NCI-H524 (cell line): ENCODE data around the gene KAZN.

Experiments
- DNase-seq, 2 experiments: peaks; one replicate each; lab custom pipeline; 2025; lab: John Stamatoyannopoulos, UW

KAZN gene

GRCh38 chr1:14713077-14713476 is 114.6 kb downstream of the KAZN start:
- DNase-seq = no peak

DNA sequence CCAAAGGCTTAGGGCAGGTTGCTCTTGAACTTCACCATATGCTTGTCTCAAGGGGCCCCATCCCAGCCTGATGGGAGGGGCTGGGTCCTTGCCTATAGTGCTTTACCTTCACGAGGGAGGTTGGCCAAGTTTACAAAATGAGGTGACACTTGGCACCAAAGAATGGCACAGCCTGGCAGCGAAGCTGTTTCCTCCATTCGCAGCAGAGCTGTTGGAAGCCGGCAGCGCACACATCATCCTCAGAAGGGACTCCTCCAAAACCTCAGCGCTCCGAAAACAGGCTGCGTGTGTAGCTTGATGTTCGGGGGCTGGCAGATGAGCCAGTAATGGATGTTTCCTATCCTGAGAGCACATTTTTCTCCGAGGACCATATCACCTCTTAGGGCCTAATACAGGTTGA is 116.8 kb downstream of the KAZN start:
- DNase-seq = no peak

DNA sequence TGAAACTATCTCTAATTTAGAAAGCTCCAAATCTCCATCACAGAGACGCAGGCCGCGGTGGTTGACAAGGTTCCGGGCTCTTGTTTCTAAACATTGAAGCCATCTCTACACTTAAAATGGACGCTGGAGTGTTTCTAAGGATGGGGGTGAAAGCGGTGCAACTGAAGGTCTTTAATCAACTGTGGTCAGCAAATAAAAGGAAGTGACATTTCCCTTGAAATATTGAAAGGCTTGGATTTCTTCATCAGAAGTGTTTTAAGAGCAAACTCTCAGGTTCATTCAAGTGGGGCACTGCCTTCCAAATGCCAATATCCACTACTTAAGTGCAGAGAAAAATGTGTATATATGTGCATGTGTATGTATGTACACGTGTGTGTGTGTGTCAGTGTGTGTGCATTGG is 117.3 kb downstream of the KAZN start:
- DNase-seq = no peak

GRCh38 chr1:14716474-14716873 is 118.0 kb downstream of the KAZN start:
- DNase-seq = no peak

DNA sequence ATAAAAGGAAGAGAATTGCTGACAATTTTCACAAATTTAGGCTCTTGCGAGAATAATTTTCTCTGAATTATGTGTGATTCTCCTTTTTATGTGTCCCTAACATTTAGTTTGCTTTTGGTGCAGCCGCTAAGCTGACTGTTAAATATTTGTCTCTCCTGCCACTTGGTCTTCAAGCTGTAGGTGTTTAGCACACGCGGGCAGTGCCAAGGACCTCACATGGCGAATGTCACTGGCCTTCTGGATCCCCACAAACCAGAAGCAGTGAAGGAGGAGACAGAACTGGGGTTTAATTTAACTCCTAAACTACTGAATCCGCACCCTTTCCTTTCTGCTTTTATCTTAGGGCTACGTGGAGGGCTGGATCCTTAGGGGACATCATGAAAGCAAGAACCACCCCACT is 120.0 kb downstream of the KAZN start:
- no peak for DNase-seq

GRCh38 chr1:14723401-14723800 is 124.9 kb downstream of the KAZN start:
- no peak for DNase-seq

DNA sequence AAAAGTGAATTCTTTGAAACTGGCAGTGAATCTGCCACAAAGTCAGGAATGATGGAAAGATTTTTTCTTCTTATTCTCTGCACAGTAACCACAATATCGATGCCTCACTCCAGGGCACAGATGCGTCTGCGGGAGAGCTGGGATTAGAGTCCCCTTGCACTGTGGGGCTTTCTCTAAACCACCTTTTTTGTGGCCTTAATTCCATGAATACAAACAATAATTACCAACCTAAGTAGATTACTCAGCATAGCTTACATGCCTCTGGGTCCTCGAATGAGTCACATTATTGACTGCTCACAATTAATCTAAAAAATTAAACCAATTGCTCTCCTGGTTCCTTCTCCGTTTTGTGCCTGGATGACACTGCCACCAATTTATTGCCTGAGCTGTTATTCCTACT is 125.8 kb downstream of the KAZN start:
- peak in 1 of 2 experiments; percentile 9 for DNase-seq

- DNase-seq = no peak
Measured at GRCh38 chr1:14724678-14725077, 126.2 kb downstream of the KAZN start.

GRCh38 chr1:14725238-14725637 is 126.8 kb downstream of the KAZN start:
- DNase-seq = no peak

- DNase-seq = no peak
Measured at GRCh38 chr1:14725695-14726094, 127.2 kb downstream of the KAZN start.

DNA sequence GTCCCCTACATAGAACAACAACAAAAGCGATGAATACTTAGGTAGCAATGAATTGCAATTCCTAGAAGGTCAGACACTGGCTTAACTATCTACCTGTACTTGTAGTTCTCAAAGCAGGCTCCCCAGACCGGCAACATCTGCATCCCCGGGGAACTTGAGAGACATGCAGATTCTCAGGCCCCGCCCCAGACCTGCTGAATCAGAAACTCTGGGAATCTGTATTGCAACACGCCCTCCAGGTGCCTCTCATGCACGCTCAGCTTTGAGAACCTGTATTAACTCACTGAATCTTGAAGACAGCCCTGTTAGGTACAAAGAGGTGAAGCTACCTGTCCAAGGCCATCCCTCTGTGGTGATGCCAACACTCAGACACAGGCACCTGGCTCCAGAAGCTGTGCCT is 128.1 kb downstream of the KAZN start:
- no peak for DNase-seq

DNA sequence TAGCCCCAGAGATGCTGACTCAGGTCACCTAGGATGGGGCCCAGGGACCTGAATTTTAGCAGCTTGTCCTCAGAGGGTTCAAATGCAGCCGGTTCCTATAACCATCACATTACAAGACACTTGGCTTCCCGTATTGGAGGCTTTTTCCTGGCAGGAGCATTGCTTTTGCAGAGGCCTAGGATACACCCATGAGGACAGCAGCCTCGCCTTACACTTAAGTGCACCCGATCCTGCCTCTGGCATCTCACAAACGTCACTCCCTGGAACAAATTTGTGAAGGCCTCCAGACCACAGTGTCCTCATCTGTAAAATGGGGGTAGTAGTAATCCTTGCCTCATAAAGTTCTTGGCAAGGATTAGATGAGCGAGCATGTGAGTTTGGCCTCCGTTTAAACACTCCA is 130.0 kb downstream of the KAZN start:
- DNase-seq = no peak

GRCh38 chr1:14732728-14733047 is 134.2 kb downstream of the KAZN start:
- no peak for DNase-seq

DNA sequence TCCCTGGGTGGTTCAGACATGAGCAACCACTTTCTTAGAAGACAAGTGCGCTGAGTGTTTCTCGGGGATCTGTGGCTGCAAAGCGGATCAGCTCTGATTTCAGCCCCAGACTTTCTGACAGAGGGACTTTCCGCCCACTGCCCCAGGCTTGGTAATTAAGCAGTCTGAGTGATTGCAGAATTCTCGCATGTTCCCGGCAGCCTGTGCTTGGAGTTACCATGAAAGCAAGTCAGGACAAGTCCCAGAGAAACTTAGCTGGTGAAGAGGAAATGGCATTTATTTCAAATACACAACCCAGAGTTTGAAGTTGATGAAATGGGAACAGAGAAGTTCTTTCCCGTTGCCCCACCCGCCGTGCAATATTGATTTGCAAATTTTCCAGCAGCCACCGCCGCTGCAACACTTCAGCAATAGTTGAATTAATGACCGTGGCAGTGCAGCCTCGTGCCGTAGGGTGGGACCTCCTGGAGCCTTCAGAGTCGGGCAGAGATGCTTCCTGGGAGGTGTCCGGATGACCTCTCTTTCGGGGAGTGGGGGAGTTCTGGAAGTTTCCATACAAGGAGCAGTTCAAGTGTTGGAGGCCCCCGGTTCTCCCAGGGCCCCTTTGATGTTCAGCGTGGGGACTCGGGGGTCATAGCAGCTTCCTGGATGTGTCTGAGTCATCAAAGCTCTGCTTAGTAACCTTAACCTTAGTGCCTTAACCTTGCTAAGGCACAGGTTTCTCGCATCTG is 134.7 kb downstream of the KAZN start:
- DNase-seq = no peak

- no peak for DNase-seq
Measured at GRCh38 chr1:14733779-14734140, 135.3 kb downstream of the KAZN start.

DNA sequence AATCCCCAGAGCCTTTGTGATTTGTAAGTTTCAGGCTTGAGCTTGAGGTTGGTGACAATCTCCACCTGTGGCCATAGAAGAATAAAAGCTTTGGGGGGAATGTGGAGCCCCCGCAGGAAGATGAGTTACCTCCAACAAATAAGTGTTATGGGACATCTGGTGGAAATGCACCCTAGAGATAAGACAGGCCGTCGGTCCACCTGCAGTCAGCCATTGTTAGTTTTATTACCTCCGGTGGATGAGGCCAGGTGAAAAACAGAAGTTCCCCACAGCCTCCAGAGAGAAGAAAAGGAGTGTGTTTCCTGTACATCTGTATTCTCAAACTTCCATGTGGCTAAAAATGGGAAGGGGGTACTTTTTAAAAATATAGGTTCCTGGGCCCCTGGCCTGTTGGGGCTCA is 137.4 kb downstream of the KAZN start:
- DNase-seq = no peak

DNA sequence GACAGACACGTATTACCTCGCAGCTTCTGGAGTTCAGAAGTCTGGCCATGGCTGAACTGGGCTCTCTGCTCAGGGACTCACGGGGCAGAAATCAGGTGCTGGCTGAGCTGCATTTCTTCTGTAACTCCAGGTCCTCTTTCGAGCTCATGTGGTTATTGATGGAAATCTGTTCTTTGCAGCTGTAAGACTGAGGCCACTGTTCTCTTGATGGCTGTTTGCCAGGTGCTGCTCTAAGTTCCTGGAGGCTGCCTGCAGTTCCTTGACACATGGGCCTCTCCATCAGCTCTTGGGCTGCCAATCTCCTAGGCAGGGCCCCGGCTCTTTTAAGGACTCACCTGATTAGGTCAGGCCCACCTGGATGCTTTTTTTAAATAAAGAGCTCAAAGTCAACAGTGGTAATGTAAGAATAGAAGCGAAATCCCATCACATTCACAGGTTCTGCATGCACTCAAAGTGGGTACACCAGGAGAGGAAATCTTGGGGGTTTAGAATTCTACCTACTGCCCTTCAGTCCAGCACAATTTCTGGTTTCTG is 139.1 kb downstream of the KAZN start:
- no peak for DNase-seq

DNA sequence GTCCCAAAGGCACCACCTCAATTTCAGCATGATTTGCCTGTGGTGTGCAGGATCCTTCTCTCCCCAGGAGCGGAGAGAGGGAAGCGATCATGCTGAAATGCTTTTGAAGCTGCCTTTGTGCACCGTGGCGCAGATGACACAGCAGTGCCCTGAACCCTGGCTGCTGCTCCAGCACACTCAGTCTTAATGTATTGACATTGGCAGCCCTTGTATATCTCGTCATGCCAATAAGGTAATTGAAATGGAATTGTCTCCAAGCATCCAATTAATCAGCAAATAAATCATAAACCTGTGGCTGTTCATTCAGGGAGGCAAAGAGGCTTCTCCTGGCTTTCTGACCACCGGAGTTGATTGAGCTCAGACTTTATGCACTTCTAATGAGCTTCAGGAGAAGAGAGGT is 139.8 kb downstream of the KAZN start:
- DNase-seq = no peak

DNA sequence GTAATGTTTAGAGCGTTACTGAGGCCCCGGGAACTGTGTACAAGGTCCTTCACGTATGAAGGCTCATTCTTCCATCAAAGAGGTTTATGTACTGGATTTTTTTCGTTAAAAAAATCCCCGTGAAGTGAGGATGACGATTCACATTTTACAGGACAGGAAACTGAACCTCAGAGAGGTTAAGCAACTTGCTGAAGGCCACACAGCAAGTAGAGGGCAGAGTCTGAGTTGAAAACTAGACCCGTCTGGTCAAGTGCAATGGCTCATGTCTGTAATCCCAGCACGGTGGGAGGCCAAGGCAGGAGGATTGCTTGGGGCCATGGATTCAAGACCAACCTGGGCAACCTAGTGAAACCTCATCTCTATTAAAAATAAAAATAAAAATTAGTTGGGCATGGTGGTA is 140.2 kb downstream of the KAZN start:
- DNase-seq = no peak

DNA sequence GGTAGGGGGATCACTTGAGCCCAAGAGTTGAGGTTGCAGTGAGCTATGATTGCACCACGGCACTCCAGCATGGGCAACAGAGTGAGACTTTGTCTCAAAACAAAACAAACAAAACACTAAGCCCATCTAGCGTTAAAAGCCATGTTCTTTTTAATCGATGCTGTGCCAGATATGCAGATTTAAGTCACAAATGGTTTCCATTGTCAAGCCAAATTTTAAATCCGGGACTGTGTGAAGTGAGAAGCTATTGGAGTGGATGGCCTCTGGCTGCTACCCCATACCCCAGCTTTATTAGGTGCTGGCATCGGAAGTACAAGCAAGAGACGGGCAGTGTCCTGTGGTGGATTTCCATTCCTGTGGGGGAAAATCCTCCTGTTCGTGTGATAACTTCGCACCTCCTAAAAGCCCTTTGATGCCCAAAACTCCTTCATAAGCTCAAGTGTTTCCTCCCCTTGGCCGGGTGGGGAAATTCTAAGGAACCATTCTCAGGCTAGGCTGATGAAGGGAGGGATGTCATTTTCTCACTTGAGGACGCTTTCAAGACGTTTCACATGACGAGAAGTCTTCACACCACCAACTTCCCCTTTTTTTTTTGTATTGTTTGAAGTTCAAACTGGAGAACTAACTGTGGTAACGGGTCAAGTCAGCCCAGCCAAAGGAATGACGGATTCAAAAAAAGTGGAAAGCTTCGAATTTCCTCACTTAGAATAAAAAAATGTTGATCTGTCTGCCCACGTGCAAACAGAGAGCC is 140.8 kb downstream of the KAZN start:
- no peak for DNase-seq

DNA sequence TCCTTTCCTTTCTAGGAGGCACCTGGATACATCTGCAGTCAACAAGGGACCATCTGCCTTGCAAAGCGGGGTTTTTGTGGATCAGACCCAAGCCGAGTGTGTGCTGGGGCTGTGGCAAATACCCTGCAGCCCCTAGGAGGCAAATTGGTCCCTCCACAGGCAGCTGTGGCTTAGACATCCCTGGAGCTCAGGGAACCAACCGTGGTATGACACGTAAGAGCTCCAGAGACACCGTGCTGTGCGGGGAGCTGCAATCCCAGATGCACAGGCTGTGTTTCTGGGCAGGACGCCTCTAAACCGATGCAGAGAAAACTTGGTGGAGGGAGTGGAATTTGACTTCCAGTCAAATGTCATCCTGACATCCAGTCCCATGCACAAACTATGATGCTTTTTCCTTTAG is 141.5 kb downstream of the KAZN start:
- peak; percentile 24 to 65 for DNase-seq

DNA sequence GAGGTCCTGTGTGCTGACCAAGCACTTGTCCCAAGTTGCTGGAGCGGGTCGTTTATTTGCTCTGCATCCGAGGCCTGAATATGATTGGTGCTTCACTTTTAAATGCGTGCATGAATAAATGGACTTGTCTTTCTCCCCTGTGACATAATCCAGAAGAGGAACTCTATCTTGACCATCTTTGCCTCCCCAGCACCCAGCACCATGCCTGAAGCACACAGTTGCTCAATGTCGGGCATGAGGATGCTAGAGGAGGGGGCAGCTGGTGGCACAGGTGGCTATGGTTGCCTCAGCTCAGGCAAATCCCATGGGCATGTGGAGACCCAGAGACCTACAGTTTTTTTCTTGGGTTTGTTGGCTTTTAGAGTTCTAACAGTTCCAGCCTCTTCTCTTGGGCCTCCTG is 142.6 kb downstream of the KAZN start:
- no peak for DNase-seq

GRCh38 chr1:14741532-14741931 is 143.0 kb downstream of the KAZN start:
- DNase-seq = no peak
